GM23248 (cell line): ENCODE measurements around the gene RPAP2. TPM values are rescaled to one million over a fixed set of nuclear protein-coding genes. Genes with fewer than 3 reads are reported as not detected.
"Not testable (repeated sequence)": the region's sequence is repeated elsewhere in the genome, so short reads cannot be mapped to it uniquely, and the experiment has no call there.

Experiments used
- DNase-seq: peaks from one replicate; pipeline ENCODE4 v3.0.0-alpha.2; 2015
- H2AFZ ChIP-seq: fragments of 200-600 bp; sonication (generic); 2 replicates; pipeline ENCODE4 v1.6.1; 2016; ENCODE audit warnings: antibody characterized with exemption
- H3F3A ChIP-seq: fragments of 200-600 bp; sonication (generic); 2 replicates; pipeline ENCODE4 v1.6.1; 2016; ENCODE audit warnings: mild to moderate bottlenecking, antibody characterized with exemption, mixed run types; ENCODE audit not compliant: insufficient read depth
- H3K27ac ChIP-seq: fragments of 200-600 bp; sonication (generic); 2 replicates; pipeline ENCODE4 v1.5.1; 2016; ENCODE audit warnings: mild to moderate bottlenecking
- H3K27me3 ChIP-seq: fragments of 200-600 bp; sonication (generic); replicated peaks from 2 replicates; pipeline ENCODE4 v1.6.1; 2016; ENCODE audit warnings: mild to moderate bottlenecking; ENCODE audit not compliant: insufficient read depth
- H3K36me3 ChIP-seq: fragments of 200-600 bp; sonication (generic); 2 replicates; pipeline ENCODE4 v1.6.1; 2016; ENCODE audit warnings: low read depth, mild to moderate bottlenecking
- H3K4me1 ChIP-seq: fragments of 200-600 bp; sonication (generic); 2 replicates; pipeline ENCODE4 v1.6.1; 2016; ENCODE audit warnings: mild to moderate bottlenecking; ENCODE audit not compliant: insufficient read depth
- H3K4me2 ChIP-seq: fragments of 200-600 bp; sonication (generic); one replicate; pipeline ENCODE4 v1.6.1; 2016; ENCODE audit warnings: mild to moderate bottlenecking; ENCODE audit not compliant: unreplicated experiment
- H3K4me3 ChIP-seq: fragments of 200-600 bp; sonication (generic); 2 replicates; pipeline ENCODE4 v1.5.1; 2016; ENCODE audit warnings: mild to moderate bottlenecking
- H3K79me2 ChIP-seq: fragments of 200-600 bp; sonication (generic); 2 replicates; pipeline ENCODE4 v1.6.1; 2016; ENCODE audit warnings: mild to moderate bottlenecking; ENCODE audit not compliant: insufficient read depth
- H3K9ac ChIP-seq: fragments of 200-600 bp; sonication (generic); 2 replicates; pipeline ENCODE4 v1.6.1; 2016; ENCODE audit warnings: mild to moderate bottlenecking
- H3K9me2 ChIP-seq: fragments of 200-600 bp; sonication (generic); 2 replicates; pipeline ENCODE4 v1.6.1; 2016; ENCODE audit warnings: mixed run types, mild to moderate bottlenecking, moderate library complexity; ENCODE audit not compliant: insufficient read depth
- H3K9me3 ChIP-seq: fragments of 200-600 bp; sonication (generic); one replicate; pipeline ENCODE4 v1.6.1; 2017; ENCODE audit warnings: low read depth
- H4K20me1 ChIP-seq: fragments of 200-600 bp; sonication (generic); 2 replicates; pipeline ENCODE4 v1.6.0; 2016; ENCODE audit not compliant: insufficient read depth
- EZH2 ChIP-seq: fragments of 200-600 bp; sonication (generic); IDR thresholded peaks from 2 replicates; pipeline ENCODE4 v1.6.1; 2018; ENCODE audit warnings: antibody characterized with exemption, mild to moderate bottlenecking; ENCODE audit not compliant: insufficient read depth, poor library complexity, severe bottlenecking
- EZH2phosphoT487 ChIP-seq: fragments of 200-600 bp; sonication (generic); IDR thresholded peaks from 2 replicates; pipeline ENCODE4 v1.6.1; 2018; ENCODE audit warnings: antibody characterized with exemption, moderate library complexity, mild to moderate bottlenecking, low read depth; ENCODE audit not compliant: insufficient read depth
- WGBS, 2 experiments: methylation state at CpG; one replicate each; pipeline ENCODE4 v1.1.6; 2015 to 2017; ENCODE audit warnings: low lambda C conversion rate in 2 of 2, low coverage in 1 of 2; ENCODE audit errors: missing lambda C conversion rate in 2 of 2; 5-methylcytosine and 5-hydroxymethylcytosine counted together
- in situ Hi-C: fragments of 300-500 bp; cut with MboI; formaldehyde crosslinking; loops from 2 replicates; pipeline ENCODE4 v1.15.0; 2020
- polyA plus RNA-seq: library from polyadenylated mRNA; unstranded; fragments of >200 nt; fragmentation: Nextera tagmentation; extraction: Ambion mirVana; gene quantifications from 2 replicates; pipeline ENCODE4 v1.2.1, GENCODE V29; 2016
- total RNA-seq: library from RNA; depleted of rRNA; stranded (reverse); fragments of >200 nt; shearing (Covaris generic); gene quantifications from 2 replicates; pipeline ENCODE4 v1.2.3, GENCODE V29; 2014

Gene RPAP2
- total and polyA plus RNA-seq, 2 experiments from 2014 or later: 17.4 to 25.8 TPM

DNA sequence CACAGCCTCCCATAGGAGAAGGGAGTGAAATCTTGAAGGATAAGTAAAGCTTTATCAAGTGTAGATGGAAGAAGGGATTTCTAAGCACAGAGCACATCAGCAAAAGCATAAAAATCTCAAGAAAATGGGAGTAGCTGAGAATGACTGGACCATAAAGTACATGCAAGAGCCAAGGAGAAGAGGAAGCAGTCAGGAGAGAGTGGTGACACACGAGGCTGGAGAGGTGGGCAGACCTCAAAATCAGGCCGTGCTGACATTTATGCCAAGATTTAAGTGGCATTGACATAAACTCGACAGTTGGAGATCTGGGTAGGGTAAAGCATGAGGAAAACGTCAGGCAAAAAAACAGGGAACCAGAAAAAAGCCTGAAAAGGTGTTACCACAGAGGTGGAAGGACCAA is 125.5 kb downstream of the RPAP2 start:
- Histone ChIP-seq H2AFZ (no peak overlapping the region), H3K4me1 (no peaks in the 10 kb centered on the region), H3K27ac (no peak overlapping the region), H3K9ac (no peak overlapping the region), H3F3A (no peaks in the 10 kb centered on the region), H3K27me3 (no peaks in the 10 kb centered on the region), H3K9me2 (no peaks in the 10 kb centered on the region), H3K9me3 (no peaks in the 10 kb centered on the region), H3K36me3 (no peaks in the 10 kb centered on the region), H4K20me1 (no peaks in the 10 kb centered on the region), H3K4me2 (no peak overlapping the region), H3K79me2 (no peaks in the 10 kb centered on the region), H3K4me3 (no peak overlapping the region)
- WGBS, 2 experiments: 35 to 36% methylated on average over 4 of the region's 4 CpGs
- DNase-seq: no peak
- in situ Hi-C loops: no loop called here
- TF ChIP-seq EZH2: no peak
- TF ChIP-seq EZH2phosphoT487: no peak

DNA sequence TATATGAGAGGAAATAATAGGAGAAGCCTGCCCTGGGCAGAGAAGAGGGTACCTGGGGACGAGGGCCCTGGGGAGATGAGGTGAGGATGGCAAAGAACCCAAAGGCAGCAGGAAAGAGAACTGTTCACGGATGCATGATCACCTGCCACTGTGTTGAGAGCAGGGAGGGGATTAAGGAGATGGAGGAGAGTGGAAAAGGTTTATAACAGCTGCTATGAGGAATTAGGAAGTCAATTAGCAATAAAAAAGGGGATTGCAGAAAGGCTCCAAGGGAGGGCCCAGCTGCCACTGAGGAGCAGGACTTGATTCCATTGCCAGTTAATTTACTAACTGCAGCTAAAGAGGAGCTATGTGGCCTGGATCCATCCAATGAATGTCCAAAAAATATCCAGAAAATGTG is 126.8 kb downstream of the RPAP2 start:
- no peaks in the 10 kb centered on the region for H3K36me3 ChIP-seq
- no peaks in the 10 kb centered on the region for H3K9me3 ChIP-seq
- H3K27ac ChIP-seq: no peak overlapping the region
- no peak overlapping the region for H3K4me3 ChIP-seq
- in situ Hi-C loops: no loop called here
- 21 to 33% methylated on average over 2 of the region's 2 CpGs for WGBS, 2 experiments
- no peak overlapping the region for H3K4me2 ChIP-seq
- no peaks in the 10 kb centered on the region for H3K9me2 ChIP-seq
- no peak for TF ChIP-seq EZH2
- no peak for TF ChIP-seq EZH2phosphoT487
- no peak for DNase-seq
- no peak overlapping the region for H3K9ac ChIP-seq
- no peaks in the 10 kb centered on the region for H4K20me1 ChIP-seq
- no peak overlapping the region for H2AFZ ChIP-seq
- no peaks in the 10 kb centered on the region for H3K27me3 ChIP-seq
- no peaks in the 10 kb centered on the region for H3K79me2 ChIP-seq
- H3K4me1 ChIP-seq: no peaks in the 10 kb centered on the region
- no peaks in the 10 kb centered on the region for H3F3A ChIP-seq

- Histone ChIP-seq H3K9ac (no peak overlapping the region), H3K27me3 (no peaks in the 10 kb centered on the region), H3K4me2 (no peak overlapping the region), H3K27ac (no peak overlapping the region), H3K9me2 (no peaks in the 10 kb centered on the region), H3K79me2 (no peaks in the 10 kb centered on the region), H3F3A (no peaks in the 10 kb centered on the region), H4K20me1 (no peaks in the 10 kb centered on the region), H3K36me3 (no peaks in the 10 kb centered on the region), H3K4me1 (no peaks in the 10 kb centered on the region), H3K4me3 (no peak overlapping the region), H3K9me3 (no peaks in the 10 kb centered on the region), H2AFZ (no peak overlapping the region)
- TF ChIP-seq EZH2phosphoT487 (no peak), EZH2 (no peak)
- DNase-seq: no peak
- 46 to 53% methylated on average over 1 of the region's 1 CpG for WGBS, 2 experiments
- in situ Hi-C loops: no loop called here
Measured at GRCh38 chr1:92430030-92430429, 131.2 kb downstream of the RPAP2 start.

DNA sequence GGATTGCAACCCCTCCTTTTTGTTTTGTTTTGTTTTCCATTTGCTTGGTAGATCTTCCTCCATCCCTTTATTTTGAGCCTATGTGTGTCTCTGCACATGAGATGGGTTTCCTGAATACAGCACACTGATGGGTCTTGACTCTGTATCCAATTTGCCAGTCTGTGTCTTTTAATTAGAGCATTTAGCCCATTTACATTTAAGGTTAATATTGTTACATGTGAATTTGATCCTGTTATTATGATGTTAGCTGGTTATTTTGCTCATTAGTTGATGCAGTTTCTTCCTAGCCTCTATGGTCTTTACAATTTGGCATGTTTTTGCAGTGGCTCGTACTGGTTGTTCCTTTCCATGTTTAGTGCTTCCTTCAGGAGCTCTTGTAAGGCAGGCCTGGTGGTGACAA is 135.7 kb downstream of the RPAP2 start:
- H3K4me1 ChIP-seq, H3K9me3 ChIP-seq, in situ Hi-C loops, DNase-seq, H3K9ac ChIP-seq, H3K27ac ChIP-seq, H3K27me3 ChIP-seq, H2AFZ ChIP-seq, H3K36me3 ChIP-seq, H3K79me2 ChIP-seq, H3F3A ChIP-seq, H3K9me2 ChIP-seq, H3K4me2 ChIP-seq, H4K20me1 ChIP-seq, H3K4me3 ChIP-seq: not testable (repeated sequence)
- 17 to 33% methylated on average over 1 of the region's 1 CpG for WGBS, 2 experiments

GRCh38 chr1:92439291-92439690 is 140.4 kb downstream of the RPAP2 start:
- peaks cover 5% of the 10 kb centered on the region; the same call in 1 of the 2 replicates for H3K4me1 ChIP-seq
- no peaks in the 10 kb centered on the region for H3K9me3 ChIP-seq
- WGBS, 2 experiments: 42 to 52% methylated on average over 1 of the region's 1 CpG
- no peaks in the 10 kb centered on the region for H3K9me2 ChIP-seq
- no peak overlapping the region for H3K4me2 ChIP-seq
- no peak overlapping the region for H3K4me3 ChIP-seq
- H3K79me2 ChIP-seq: no peaks in the 10 kb centered on the region
- DNase-seq: no peak
- no peaks in the 10 kb centered on the region for H3K27me3 ChIP-seq
- H2AFZ ChIP-seq: no peak overlapping the region
- H3F3A ChIP-seq: no peaks in the 10 kb centered on the region
- no peaks in the 10 kb centered on the region for H4K20me1 ChIP-seq
- H3K36me3 ChIP-seq: no peaks in the 10 kb centered on the region
- no peak overlapping the region for H3K27ac ChIP-seq
- in situ Hi-C loops: no loop called here
- H3K9ac ChIP-seq: no peak overlapping the region
- TF ChIP-seq EZH2phosphoT487 (no peak), EZH2 (no peak)
